ENCODE results near the gene CEMIP.

The CEMIP gene

GRCh38 chr15:80850941-80851451, 71.8 kb downstream of the CEMIP start:
- no peak for DNase-seq (ENCODE audit: low read depth in 2 of 2)

DNA sequence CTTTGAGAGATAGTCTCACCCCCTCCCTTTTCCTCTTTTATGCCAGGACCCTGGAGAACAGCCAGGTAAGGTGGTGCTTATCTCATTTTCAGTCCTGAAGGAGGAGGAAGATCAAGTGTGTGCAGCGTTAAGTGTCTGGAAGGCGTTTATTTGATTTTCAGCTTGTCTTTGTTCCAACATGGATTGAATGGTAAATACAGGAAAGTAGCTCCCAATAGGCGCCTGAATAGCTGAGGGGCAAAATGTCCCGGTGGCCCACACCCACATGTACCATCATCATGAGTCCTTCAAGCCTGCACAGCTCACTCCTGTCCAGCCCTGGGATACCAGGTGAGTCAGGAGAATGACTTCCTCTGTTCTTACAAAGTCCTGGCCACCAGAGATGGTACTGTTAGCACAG, 73.5 kb downstream of the CEMIP start:
- no peak for DNase-seq (ENCODE audit: low read depth in 2 of 2)

DNA sequence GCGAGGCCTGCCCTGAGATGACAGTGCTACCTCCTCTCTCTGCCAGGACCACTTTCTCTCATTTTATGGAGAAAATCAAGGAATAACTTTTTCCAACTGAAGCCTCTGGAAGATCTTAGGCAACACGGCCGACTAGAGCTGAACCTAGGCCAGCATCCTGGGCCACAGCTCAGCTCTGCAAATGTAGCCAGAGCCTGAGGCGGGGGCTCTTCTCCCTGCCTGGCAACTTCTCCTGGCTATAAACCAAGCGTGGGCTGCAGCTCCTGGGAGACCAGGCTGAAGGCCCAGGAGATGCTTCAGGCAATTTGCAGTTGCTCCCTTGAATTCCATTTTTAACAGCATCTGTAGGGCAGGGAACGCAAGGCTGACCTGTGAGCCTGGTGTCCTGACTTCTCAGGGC, 74.9 kb downstream of the CEMIP start:
- DNase-seq (ENCODE audit: low read depth in 2 of 2), result no peak

- DNase-seq (ENCODE audit: low read depth in 2 of 2), result no peak
These were observed 76.0 kb downstream of the CEMIP start for GRCh38 chr15:80855206-80855605.

DNA sequence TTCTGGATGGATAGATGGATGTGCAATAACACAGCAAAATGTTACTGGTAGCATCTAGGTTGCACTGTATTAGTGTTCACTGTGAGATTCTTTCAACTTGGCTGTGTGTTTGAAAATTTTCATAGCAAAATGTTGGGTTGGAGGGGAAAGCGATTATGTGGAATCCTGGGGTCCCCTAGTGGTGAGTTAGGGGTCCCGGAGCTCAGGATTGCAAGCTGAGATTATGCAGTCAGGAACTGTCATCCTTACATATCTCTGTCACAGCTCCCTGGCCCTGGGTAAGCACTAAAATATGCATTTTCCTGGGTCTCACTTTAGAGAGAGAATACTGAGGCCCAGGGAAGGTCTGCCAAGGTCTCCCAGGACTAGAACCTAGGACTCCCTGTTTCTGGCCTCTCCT, 77.2 kb downstream of the CEMIP start:
- DNase-seq (ENCODE audit: low read depth in 2 of 2), result no peak

GRCh38 chr15:80856809-80857377, 77.7 kb downstream of the CEMIP start:
- no peak for DNase-seq (ENCODE audit: low read depth in 2 of 2)

- DNase-seq (ENCODE audit: low read depth in 2 of 2), result no peak
These were observed 82.6 kb downstream of the CEMIP start for GRCh38 chr15:80861731-80862170.

GRCh38 chr15:80864666-80865065, 85.5 kb downstream of the CEMIP start:
- DNase-seq (ENCODE audit: low read depth in 2 of 2), result no peak

DNA sequence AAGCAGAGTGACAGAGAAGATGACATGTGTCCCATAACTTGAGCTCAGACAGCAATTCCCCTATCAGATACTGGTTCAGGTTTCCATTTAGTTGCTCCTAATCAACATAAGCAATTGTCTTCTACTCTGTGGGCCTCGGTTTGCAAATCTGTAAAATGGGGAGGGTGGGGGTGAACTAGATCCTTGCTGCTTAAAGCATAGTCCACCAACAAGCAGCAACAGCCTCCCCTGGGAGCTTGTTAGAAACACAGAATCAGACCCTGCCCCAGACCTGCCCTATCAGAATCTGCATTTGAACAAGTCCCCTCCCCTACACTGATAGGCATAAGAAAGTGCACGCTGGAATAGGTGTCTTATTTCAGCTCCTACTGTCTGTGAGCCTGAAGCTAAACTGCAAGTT, 87.8 kb downstream of the CEMIP start:
- no peak for DNase-seq (ENCODE audit: low read depth in 2 of 2)

- no peak for DNase-seq (ENCODE audit: low read depth in 2 of 2)
These were observed 91.2 kb downstream of the CEMIP start for GRCh38 chr15:80870366-80870765.

GRCh38 chr15:80870893-80871292, 91.7 kb downstream of the CEMIP start:
- DNase-seq (ENCODE audit: low read depth in 2 of 2), result no peak

GRCh38 chr15:80871858-80872257, 92.7 kb downstream of the CEMIP start:
- DNase-seq (ENCODE audit: low read depth in 2 of 2), result no peak

DNA sequence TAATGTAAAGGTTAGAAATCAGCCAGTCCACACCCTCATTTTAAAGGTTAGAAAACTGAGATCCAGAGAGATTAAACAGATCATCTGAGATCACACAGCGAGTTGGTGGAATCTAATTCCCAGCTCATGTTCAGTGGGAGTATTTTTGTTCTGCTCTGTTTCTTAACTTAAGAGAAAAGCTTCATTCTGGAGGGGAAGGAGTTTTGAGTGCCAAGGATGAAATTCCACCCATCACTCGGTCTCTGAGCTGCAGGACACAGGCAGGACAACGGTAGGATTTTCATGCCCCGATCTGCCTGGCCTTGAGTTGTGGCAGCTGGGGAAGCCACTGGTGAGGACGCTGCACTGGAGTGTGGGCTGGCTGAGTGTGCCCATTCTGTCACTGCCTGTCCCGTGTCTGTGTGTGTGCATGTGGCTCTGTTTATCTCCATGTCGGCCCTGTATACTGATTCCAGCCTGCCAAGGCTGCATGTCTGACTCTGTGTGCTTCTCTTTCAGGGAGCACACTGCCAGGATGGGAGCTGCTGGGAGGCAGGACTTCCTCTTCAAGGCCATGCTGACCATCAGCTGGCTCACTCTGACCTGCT, 94.3 kb downstream of the CEMIP start:
- DNase-seq (ENCODE audit: low read depth in 2 of 2), result no peak

GRCh38 chr15:80875568-80876347, 96.6 kb downstream of the CEMIP start:
- no peak for DNase-seq (ENCODE audit: low read depth in 2 of 2)

DNA sequence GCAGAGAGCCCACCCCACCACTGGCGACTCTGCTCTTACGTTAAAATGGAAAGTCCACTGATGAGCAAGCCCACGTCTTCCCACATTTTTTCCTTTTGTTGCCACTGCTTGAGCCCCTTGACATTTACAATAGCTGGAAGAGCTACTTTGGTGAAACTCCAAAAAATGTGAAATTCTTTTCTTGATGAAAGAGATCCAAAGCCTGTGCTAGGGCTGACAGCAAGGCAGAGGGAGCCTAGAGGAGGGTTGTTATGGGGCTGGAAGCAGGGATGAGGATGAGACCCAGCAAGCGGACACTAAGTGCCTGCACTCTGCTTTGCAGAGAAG, 97.1 kb downstream of the CEMIP start:
- DNase-seq (ENCODE audit: low read depth in 2 of 2), result no peak

DNA sequence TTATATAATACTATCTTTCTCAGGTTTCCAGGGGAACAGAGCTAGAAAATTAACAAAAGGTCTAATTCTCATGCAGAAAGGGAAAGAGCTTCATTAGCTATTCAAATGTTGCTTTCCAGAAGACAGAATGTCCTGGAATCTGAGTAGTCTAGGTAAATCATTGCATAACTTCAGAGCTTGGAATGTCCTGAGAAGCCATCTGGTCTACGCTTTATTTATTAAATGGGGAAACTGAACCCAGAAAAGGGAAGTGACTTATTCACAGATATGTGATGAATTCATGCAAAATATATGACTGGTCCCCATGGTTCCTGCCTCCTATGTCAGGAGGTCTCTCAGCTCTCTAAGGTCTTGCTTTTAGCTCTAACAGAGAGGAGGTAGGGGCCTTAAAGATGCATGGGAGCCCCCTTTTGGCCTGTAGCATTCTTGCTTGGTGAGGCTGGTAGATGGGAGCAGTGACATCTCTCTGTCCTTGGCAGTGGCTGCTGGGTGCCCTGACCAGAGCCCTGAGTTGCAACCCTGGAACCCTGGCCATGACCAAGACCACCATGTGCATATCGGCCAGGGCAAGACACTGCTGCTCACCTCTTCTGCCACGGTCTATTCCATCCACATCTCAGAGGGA, 99.2 kb downstream of the CEMIP start:
- DNase-seq (ENCODE audit: low read depth in 2 of 2), result no peak

- DNase-seq (ENCODE audit: low read depth in 2 of 2), result no peak
These were observed 99.7 kb downstream of the CEMIP start for GRCh38 chr15:80878867-80879250.

DNA sequence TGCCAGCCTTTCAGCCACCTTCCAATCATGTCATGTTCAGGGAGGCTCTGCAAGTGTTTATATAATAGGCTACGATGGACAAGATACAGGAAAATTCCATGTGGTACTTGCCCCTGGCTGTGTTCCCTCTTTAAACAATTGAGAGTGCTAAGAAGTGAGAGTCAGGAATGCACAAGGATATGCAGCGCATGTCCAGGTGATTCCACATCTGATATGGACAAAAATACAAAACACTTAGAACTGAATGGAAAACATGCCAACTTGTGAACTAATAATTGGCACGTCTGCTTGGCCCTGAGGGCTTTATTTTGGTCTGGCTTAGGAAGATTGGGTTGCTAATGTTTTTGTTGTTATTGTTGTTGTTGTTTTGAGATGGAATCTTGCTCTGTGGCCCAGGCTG, 100.9 kb downstream of the CEMIP start:
- no peak for DNase-seq (ENCODE audit: low read depth in 2 of 2)

DNA sequence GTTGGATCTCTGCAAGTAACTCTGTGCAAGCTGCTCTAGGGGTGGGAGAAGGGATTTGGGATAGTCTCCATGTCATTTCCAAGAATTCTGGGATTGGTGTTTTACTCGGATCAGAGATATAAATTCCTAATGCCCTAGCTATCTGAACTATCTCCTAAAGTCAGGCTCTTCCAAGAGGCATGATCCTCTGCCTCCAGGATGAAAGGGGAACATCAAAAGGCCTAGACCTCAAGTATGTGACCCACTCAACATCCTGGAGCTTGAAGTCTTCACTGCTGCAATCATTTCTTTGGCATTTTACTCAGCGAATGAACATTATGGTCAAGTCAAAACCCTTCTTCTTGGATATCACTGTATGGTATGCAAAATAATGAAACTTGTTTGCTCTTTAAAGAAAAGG, 104.5 kb downstream of the CEMIP start:
- no peak for DNase-seq (ENCODE audit: low read depth in 2 of 2)

DNA sequence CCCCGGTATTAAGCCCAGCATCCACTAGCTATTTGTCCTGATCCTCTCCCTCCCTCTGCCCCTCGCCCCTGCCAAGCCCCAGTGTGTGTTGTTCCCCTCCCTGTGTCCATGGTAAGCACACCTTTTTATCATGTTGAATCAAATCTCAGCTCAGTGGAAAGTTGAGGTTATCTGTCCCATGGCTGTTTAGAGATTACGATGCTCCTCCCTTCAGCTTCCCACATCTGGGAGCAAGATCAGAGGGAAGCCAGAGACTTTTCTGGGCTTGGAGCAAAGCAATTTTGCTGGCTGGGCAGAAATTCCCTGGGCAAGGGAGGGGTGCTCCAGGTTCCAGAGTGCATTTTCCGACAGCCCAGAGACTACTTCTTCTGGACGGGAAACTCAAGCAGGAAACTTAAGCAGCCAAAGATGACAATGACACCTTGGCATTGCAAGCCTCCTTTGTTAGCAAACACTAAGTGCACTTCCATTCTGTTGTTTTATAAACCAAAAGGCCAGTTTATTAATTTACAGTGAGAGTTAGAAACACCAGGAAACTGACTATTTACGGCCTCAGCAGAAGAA, 105.9 kb downstream of the CEMIP start:
- DNase-seq (ENCODE audit: low read depth in 2 of 2), result no peak

DNA sequence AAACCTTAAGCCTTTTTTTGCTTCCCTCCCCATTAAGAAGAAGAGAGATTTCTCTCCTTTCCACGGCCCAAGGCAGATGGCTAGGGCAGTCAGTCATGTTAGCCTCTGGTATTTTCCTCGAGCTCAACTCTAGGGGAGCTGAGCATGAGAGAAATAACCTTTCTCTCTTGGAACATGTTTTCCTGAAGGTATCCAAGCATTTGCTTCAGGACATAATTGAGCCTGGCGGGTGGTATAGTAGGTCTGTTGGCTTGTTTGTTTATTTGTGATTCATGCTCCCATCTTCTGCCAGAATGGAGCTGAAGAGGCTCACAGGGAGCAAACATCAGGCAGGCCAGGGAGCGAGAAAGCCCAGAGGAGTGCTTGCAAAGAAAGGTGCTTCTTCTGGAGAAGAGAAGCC, 108.0 kb downstream of the CEMIP start:
- no peak for DNase-seq (ENCODE audit: low read depth in 2 of 2)

GRCh38 chr15:80888846-80889245, 109.7 kb downstream of the CEMIP start:
- DNase-seq (ENCODE audit: low read depth in 2 of 2), result no peak
